GM15510 (cell line): ENCODE measurements around the gene EXOC6B.

ENCODE experiments used
- POLR2A ChIP-seq: IDR thresholded peaks from 3 replicates; pipeline ENCODE4 v1.6.1; 2011; ENCODE audit warnings: borderline replicate concordance; ENCODE audit not compliant: insufficient read length; ENCODE audit errors: extremely low read depth

The EXOC6B gene

GRCh38 chr2:72825257-72826155, at the start of gene EXOC6B:
TSS of gene EXOC6B (minus strand) at chr2:72826033.
- peak; percentile 47 for TF ChIP-seq POLR2A

GRCh38 chr2:72871880-72872279, 46.0 kb upstream of the EXOC6B start:
- TF ChIP-seq POLR2A: no peak

GRCh38 chr2:72871060-72871459, 45.2 kb upstream of the EXOC6B start:
- no peak for TF ChIP-seq POLR2A

GRCh38 chr2:72864500-72864899, 38.7 kb upstream of the EXOC6B start:
- no peak for TF ChIP-seq POLR2A

- no peak for TF ChIP-seq POLR2A
Measured at GRCh38 chr2:72863046-72863445, 37.2 kb upstream of the EXOC6B start.

GRCh38 chr2:72862239-72862988, 36.6 kb upstream of the EXOC6B start:
- no peak for TF ChIP-seq POLR2A

GRCh38 chr2:72859831-72860262, 34.0 kb upstream of the EXOC6B start:
- TF ChIP-seq POLR2A: no peak

- TF ChIP-seq POLR2A: no peak
Measured at GRCh38 chr2:72851333-72851732, 25.5 kb upstream of the EXOC6B start.

- no peak for TF ChIP-seq POLR2A
Measured at GRCh38 chr2:72849138-72849462, 23.3 kb upstream of the EXOC6B start.

GRCh38 chr2:72848436-72849137, 22.8 kb upstream of the EXOC6B start:
- no peak for TF ChIP-seq POLR2A

- no peak for TF ChIP-seq POLR2A
Measured at GRCh38 chr2:72847534-72848315, 21.9 kb upstream of the EXOC6B start.

- TF ChIP-seq POLR2A: no peak
Measured at GRCh38 chr2:72846171-72847095, 20.6 kb upstream of the EXOC6B start.

- TF ChIP-seq POLR2A: no peak
Measured at GRCh38 chr2:72843301-72843700, 17.5 kb upstream of the EXOC6B start.
